ENCODE results near the gene GABARAP. TPM values are rescaled to one million over a fixed set of nuclear protein-coding genes. Genes with fewer than 3 reads are reported as not detected.

The GABARAP gene
- polyA plus RNA-seq, 4 donors = 327 to 487 (median 427) TPM

DNA sequence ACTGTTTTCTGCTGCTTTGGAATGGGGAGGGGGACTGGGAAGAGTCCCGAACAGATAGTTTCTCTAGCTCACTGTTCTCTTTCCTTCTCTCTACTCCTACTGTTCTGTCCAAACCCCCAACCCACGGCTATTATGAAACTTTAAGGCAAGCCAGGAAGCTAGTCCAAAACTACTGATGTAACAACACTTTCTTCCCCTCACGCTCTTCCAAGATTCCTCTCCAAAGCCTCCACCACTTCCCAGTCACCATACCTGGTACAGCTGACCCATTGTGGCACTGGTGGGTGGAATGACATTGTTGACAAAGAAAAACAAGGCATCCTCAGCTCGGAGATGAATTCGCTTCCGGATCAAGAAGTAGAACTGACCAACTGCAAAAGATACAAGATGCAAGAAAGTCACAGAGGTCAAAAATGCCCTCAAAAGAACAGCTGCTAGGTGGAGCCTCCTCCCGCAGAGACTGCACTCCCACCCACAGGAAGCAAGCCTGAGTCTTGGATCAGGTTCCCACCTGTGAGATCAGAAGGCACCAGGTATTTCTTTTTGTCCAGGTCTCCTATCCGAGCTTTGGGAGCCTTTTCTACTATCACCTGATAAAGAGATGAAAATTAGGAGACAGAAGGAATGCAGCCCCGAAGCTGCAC lies 1.0 kb downstream of the GABARAP start:
- DNase-seq (ENCODE audit: low read depth in 4 of 4, low spot score in 3 of 4) = no peak

GRCh38 chr17:7240375-7240774 lies 1.9 kb downstream of the GABARAP start:
- DNase-seq (ENCODE audit: low read depth in 4 of 4, low spot score in 3 of 4) = no peak

- DNase-seq (ENCODE audit: low read depth in 4 of 4, low spot score in 3 of 4) = peak; percentile 99 to 100 (median 99)
These were observed 2.9 kb downstream of the GABARAP start, which contains the start of gene PHF23 for GRCh38 chr17:7239091-7240027. Gene PHF23 (minus strand): TSS chr17:7239457. CDS start chr17:7239279, 178 bp downstream.

DNA sequence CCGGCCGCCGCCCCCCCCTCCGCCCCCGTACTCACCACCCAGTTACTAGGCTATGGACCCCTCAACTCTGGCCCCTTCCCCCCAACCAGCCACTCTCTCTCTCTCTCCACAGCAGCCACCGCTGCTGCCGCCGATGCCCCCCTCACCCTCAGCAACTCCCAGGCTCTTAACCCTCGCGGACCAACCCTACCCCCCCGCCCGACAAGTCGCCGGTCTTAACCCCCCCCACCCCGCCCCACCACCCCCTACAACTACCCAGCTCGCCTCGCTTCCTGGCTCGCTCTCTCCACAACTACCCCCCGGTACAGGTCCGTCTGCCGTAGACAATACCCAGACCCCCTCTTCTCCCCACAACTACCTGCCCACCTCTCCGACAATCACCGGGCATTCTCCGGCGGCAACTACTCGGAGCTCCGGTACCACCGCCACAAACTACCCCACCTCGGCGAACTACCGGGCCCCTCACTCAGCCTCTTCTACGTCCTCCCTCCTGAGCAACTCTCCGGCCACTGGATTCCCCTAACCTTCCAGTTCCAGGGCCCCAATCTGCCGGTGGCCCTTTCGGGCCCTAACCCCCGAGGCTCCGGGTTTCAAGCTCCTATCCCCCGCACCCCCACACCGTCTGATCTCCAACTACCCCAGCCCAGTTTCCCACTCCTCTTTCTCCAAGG lies 3.7 kb downstream of the GABARAP start:
- no peak for DNase-seq (ENCODE audit: low read depth in 4 of 4, low spot score in 3 of 4)

GRCh38 chr17:7237761-7238419 lies 4.4 kb downstream of the GABARAP start:
- DNase-seq (ENCODE audit: low read depth in 4 of 4, low spot score in 3 of 4) = no peak

GRCh38 chr17:7237266-7237760 lies 4.9 kb downstream of the GABARAP start:
- no peak for DNase-seq (ENCODE audit: low read depth in 4 of 4, low spot score in 3 of 4)

GRCh38 chr17:7236808-7237207 lies 5.4 kb downstream of the GABARAP start:
- no peak for DNase-seq (ENCODE audit: low read depth in 4 of 4, low spot score in 3 of 4)

DNA sequence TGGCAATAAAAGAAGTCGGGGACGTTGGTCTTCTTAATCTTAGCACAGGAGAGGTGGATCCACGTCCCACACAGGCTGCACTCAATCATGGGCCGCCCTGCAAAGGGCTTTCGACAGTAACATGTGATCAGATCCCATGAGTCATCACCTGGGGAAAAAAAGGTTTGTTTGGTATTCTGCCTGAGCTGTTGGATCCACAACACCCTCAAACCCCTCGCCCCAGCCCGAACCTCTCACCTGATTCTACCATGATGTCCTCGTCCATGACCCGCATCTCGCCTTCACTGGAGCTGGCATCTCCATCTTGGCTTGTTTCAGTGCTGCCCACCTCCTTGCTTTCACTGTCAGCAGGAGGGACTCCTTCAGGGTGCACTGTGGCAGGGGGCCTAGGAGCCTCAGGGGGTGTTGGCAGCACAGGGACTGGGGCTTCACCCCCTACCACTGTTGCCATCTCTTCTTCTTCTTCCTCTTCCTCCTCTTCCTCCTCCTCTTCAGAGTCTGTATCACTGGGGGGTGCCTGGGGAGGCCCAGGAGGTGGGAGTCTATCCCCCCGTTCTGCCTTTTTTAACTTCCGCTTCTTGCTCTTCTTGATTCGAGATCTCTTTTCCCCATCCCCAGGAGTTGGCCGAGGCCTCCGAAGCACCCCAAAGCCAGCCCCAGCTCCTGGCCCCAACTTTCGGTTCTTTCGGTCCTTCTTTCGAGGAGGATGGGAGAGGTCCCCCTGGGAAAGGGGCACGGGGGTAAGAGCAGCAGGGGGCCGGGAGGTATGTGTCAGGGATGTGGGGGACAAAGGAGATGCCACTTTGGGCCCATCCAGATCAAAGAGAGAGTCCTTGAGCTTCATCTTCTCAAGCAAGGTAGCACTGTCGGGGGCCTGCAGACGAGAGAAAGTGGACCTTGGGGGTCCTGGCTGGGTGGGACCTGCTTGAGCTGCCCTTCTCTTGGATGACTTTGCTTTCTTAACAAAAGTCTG lies 6.3 kb downstream of the GABARAP start:
- no peak for DNase-seq (ENCODE audit: low read depth in 4 of 4, low spot score in 3 of 4)

GRCh38 chr17:7234083-7234951 lies 7.9 kb downstream of the GABARAP start, which contains the start of gene DVL2:
Gene DVL2 (minus strand): TSS chr17:7234517. CDS start chr17:7234262, 255 bp downstream.
- DNase-seq (ENCODE audit: low read depth in 4 of 4, low spot score in 3 of 4) = peak; percentile 82 to 90 (median 90)

- DNase-seq (ENCODE audit: low read depth in 4 of 4, low spot score in 3 of 4) = no peak
These were observed 8.6 kb downstream of the GABARAP start for GRCh38 chr17:7233701-7234082.

DNA sequence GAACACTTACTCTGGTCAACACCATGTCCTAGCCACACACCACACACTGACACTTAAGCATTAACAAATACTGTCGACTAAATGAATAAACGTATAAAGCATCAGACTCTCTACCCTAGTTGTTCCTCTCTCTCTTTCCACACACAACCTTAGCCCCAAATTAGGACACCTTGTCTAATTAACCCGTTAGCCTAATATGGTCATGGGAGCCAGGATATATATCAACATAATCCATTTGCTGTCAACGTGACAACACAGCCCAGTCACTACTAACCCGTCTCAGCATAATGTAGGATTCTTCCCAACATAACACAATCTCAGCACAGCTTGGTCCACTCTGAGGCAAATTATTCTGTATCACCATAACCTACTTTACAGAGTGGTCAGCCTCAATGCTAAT lies 10.1 kb downstream of the GABARAP start:
- no peak for DNase-seq (ENCODE audit: low read depth in 4 of 4, low spot score in 3 of 4)

DNA sequence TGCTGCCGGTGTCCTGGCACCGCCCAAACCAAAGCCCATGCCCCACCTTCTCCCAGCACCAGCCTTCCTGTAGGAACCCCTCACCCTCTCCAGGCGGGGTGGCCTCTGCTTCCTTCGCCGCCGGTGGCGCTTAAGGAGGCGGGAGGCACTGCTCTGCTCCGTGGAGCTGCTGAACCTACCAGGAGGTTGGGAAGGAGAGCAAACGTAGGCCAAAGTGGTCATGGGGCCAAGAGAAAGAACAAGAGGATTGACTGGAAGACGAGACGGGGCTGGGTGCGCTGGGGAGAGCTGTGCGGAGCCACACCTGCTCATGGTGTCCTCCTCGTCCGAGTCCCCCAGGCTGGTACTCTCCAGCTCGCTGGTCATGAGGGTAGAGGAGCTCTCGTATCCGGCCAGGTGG lies 12.7 kb downstream of the GABARAP start:
- DNase-seq (ENCODE audit: low read depth in 4 of 4, low spot score in 3 of 4) = no peak

GRCh38 chr17:7228920-7229319 lies 13.3 kb downstream of the GABARAP start:
- DNase-seq (ENCODE audit: low read depth in 4 of 4, low spot score in 3 of 4) = no peak

GRCh38 chr17:7226721-7227710 lies 15.2 kb downstream of the GABARAP start:
- DNase-seq (ENCODE audit: low read depth in 4 of 4, low spot score in 3 of 4) = no peak

DNA sequence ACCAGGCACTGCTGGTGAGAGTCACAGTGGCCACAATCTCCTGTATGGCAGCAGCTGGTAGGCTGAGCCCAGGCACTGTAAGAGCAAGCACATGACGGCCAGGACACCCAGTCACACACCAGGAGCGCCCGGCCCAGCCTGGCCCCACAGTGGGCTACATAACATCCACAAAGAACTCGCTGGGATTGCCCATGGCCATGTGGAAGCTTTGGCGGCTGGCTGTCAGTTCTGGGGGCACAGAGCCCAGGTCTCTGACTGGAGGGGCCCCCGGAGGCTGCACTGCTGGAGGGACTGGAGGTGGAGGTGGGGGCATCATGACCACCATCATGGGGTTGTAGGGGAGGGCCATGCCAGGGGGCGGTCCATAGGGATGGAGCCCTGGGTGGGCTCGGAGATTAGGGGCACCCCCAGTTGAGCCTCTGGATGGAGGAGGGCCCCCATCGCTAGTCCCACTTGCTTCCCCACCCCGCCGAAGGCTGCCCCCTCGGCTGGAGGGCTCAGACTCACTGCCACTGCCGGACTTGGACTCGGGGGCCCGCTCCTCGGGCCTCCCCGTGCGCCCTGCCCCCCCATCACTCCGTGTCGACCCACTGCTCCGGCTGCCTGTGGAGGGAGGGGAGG lies 16.4 kb downstream of the GABARAP start:
- DNase-seq (ENCODE audit: low read depth in 4 of 4, low spot score in 3 of 4) = no peak

DNA sequence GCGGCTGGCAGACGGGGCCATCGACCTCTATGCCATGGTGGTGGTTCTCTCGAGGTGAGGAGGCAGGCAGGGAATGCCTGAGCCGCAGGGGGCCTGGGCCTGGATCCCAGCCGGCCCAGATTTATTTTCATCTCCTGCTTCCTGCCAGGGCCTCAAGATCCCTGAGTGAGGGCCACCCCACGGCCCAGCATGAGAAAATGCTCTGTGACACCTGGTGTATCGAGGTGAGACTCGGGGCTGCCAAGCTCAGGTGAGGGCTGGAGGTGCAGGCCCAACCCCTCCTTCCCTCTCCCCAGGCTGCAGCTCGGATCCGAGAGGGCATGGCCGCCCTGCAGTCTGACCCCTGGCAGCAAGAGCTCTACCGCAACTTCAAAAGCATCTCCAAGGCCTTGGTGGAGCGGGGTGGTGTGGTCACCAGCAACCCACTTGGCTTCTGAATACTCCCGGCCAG lies 17.6 kb downstream of the GABARAP start:
- DNase-seq (ENCODE audit: low read depth in 4 of 4, low spot score in 3 of 4) = no peak

- DNase-seq (ENCODE audit: low read depth in 4 of 4, low spot score in 3 of 4) = no peak
These were observed 18.1 kb downstream of the GABARAP start for GRCh38 chr17:7224110-7224509.

All from left renal pelvis (tissue), 4 donors.